ENCODE results near the gene VSIR.

DNA sequence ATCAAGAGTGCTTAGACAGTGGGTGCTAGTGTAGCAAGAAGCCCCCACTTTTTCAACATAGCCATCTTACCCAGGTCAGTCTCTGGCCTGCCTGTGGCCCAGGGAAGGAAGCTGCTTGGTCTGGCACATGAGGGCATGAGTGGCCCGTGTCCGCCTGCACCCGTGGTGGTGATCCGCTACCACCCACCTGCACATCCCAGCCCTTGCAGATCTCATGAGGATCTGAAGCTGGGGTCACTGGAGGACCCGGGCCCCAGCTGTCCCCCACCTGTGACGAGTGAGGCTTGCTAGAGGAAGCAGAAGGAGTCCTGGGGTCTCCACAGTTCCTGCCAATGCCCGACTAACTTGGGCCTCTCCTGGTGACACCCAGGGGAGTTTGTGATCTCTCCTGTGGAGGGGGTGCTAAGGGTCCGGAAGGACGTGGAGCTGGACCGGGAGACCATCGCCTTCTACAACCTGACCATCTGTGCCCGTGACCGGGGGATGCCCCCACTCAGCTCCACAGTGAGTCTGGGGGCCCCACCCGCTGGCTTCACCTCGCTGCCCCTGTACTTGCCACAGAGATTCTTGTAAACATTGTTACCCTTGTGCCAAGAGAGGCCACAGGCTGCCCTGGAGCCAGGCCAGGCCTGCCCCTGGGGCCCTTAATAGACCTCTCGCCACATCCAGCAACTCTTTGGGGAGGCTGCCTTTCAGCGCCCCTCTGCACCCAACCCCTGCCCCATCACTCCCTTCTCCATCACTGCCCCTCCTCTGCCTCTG lies 10.8 kb upstream of the VSIR start:
- TF ChIP-seq CTCF (IDR thresholded peaks at IDR 0.05; ENCODE audit: borderline replicate concordance, extremely low read depth, low read length, poor library complexity, severe bottlenecking) (no peak), EZH2 (IDR thresholded peaks at IDR 0.05; ENCODE audit: borderline replicate concordance, low read depth, low read length, severe bottlenecking) (no peak)

Data from DND-41 (cell line).